ENCODE measurements around the gene ADAM17. TPM values are rescaled to one million over a fixed set of nuclear protein-coding genes. Genes with fewer than 3 reads are reported as not detected.

Gene ADAM17
- total and polyA plus RNA-seq, 2 of the 13 experiments (the other 11 are each of a cell fraction or from before 2014, with no cell fraction given), result 6.5 to 33.4 TPM

DNA sequence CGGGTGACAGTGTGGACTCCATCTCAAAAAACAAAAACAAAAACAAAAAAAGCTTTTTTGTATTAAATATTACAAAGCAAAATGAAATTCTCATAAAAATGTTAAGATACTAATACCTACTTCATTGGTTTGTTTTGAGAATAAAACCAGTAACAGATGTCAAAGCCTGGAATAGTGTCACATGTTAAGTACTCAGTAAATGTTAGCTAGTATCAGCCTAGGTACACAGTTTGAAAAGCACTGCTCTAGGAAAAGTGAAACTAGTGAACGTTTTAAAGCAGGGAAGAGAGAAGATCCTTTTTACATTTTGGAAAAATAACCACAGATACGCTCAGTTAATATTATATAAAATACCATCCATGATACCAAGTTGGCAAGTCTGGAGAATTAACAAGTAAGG is 37.1 kb upstream of the ADAM17 start:
- H3K79me2 ChIP-seq (ENCODE audit: insufficient read depth, low read length), result peaks cover 47% of the 10 kb centered on the region
- no TSS peak for BruUV-seq (replicated peaks)

More for the DNA sequence above, 37.1 kb upstream of the ADAM17 start:
- H3K27me3 ChIP-seq (ENCODE audit: control insufficient read depth in 1 of 2, insufficient read depth in 2 of 2, low read length in 2 of 2), result no peaks in the 10 kb centered on the region
- POLR2A ChIA-PET, result no interaction called here
- H3K4me1 ChIP-seq (ENCODE audit: insufficient read depth, low read length), result no peaks in the 10 kb centered on the region
- DNase-seq (ENCODE audit: low spot score), result no peak
- peaks cover 9% of the 10 kb centered on the region; the same call in 1 of the 2 replicates for H4K20me1 ChIP-seq (ENCODE audit: insufficient read depth, low read length)
- H3K4me3 ChIP-seq (replicated peaks in 1 of 3; ENCODE audit: insufficient read depth in 1 of 3, low read depth in 2 of 3, low read length in 3 of 3), result no peak overlapping the region
- in situ Hi-C loops (cut with HindIII; ENCODE audit: extremely low pct_ligation_motif_present, low pct_unique_long_range_greater_than_20kb) (no loop called here), intact Hi-C loops (cut with micrococcal nuclease; ENCODE audit: unreplicated experiment) (loop anchor here (1.0 kb wide), 1 partner anchor 34 kb away; no protein-coding TSS in a partner anchor)
- no peak overlapping the region for H3K27ac ChIP-seq (ENCODE audit: extremely low read length, insufficient read depth, low read length)
- CTCF ChIA-PET (ENCODE audit: low intra/inter-chr PET ratio, low total read pairs), result no interaction called here
- no peak overlapping the region for H3K4me2 ChIP-seq (ENCODE audit: low read depth, low read length)
- H3K9ac ChIP-seq (ENCODE audit: insufficient read depth, low read depth, low read length), result no peak overlapping the region
- no peak overlapping the region for H2AFZ ChIP-seq (ENCODE audit: low read length)
- no peak for ATAC-seq
- TF ChIP-seq ESRRA (CRISPR knock-in tag; IDR thresholded peaks at IDR 0.05; ENCODE audit: low read depth) (no peak), ZNF138 (CRISPR knock-in tag; IDR thresholded peaks at IDR 0.05; ENCODE audit: low read depth) (no peak), TP53 (CRISPR knock-in tag; conservative IDR thresholded peaks at IDR 0.05) (no peak), HNRNPH1 (optimal IDR thresholded peaks at IDR 0.05; ENCODE audit: low read depth, low read length) (no peak), ZNF274 (CRISPR knock-in tag; IDR thresholded peaks at IDR 0.05) (no peak), PTBP1 (IDR thresholded peaks at IDR 0.05; ENCODE audit: low read depth, low read length, poor library complexity, severe bottlenecking) (no peak)
- TF ChIP-seq, protein P1, sequence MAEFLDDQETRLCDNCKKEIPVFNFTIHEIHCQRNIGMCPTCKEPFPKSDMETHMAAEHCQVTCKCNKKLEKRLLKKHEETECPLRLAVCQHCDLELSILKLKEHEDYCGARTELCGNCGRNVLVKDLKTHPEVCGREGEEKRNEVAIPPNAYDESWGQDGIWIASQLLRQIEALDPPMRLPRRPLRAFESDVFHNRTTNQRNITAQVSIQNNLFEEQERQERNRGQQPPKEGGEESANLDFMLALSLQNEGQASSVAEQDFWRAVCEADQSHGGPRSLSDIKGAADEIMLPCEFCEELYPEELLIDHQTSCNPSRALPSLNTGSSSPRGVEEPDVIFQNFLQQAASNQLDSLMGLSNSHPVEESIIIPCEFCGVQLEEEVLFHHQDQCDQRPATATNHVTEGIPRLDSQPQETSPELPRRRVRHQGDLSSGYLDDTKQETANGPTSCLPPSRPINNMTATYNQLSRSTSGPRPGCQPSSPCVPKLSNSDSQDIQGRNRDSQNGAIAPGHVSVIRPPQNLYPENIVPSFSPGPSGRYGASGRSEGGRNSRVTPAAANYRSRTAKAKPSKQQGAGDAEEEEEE (CRISPR knock-in tag; IDR thresholded peaks at IDR 0.05; ENCODE audit: borderline replicate concordance), result no peak
- TF ChIP-seq, protein P2, sequence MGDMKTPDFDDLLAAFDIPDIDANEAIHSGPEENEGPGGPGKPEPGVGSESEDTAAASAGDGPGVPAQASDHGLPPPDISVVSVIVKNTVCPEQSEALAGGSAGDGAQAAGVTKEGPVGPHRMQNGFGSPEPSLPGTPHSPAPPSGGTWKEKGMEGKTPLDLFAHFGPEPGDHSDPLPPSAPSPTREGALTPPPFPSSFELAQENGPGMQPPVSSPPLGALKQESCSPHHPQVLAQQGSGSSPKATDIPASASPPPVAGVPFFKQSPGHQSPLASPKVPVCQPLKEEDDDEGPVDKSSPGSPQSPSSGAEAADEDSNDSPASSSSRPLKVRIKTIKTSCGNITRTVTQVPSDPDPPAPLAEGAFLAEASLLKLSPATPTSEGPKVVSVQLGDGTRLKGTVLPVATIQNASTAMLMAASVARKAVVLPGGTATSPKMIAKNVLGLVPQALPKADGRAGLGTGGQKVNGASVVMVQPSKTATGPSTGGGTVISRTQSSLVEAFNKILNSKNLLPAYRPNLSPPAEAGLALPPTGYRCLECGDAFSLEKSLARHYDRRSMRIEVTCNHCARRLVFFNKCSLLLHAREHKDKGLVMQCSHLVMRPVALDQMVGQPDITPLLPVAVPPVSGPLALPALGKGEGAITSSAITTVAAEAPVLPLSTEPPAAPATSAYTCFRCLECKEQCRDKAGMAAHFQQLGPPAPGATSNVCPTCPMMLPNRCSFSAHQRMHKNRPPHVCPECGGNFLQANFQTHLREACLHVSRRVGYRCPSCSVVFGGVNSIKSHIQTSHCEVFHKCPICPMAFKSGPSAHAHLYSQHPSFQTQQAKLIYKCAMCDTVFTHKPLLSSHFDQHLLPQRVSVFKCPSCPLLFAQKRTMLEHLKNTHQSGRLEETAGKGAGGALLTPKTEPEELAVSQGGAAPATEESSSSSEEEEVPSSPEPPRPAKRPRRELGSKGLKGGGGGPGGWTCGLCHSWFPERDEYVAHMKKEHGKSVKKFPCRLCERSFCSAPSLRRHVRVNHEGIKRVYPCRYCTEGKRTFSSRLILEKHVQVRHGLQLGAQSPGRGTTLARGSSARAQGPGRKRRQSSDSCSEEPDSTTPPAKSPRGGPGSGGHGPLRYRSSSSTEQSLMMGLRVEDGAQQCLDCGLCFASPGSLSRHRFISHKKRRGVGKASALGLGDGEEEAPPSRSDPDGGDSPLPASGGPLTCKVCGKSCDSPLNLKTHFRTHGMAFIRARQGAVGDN (CRISPR knock-in tag; IDR thresholded peaks at IDR 0.05), result no peak
- TF ChIP-seq, protein P3, sequence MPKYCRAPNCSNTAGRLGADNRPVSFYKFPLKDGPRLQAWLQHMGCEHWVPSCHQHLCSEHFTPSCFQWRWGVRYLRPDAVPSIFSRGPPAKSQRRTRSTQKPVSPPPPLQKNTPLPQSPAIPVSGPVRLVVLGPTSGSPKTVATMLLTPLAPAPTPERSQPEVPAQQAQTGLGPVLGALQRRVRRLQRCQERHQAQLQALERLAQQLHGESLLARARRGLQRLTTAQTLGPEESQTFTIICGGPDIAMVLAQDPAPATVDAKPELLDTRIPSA (CRISPR knock-in tag; IDR thresholded peaks at IDR 0.05; ENCODE audit: borderline replicate concordance), result no peak
- no peaks in the 10 kb centered on the region for H3K9me3 ChIP-seq (ENCODE audit: low read length)
- FAIRE-seq, result no peak
- WGBS (ENCODE audit: low lambda C conversion rate), result 87% methylated on average over 3 of the region's 3 CpGs
- peaks cover 13 to 49% of the 10 kb centered on the region in 2 experiments for H3K36me3 ChIP-seq (replicated peaks in 1 of 2; ENCODE audit: control insufficient read depth in 1 of 2, insufficient read depth in 2 of 2, low read length in 2 of 2)
